Muscle layer of duodenum (tissue), 2 donors: ENCODE results near the gene ADCY7.

Source experiments
- H3K27ac ChIP-seq: one replicate; pipeline ENCODE4 v1.7.0; 2013; ENCODE audit warnings: mild to moderate bottlenecking, low read length
- H3K27me3 ChIP-seq: one replicate; pipeline ENCODE4 v1.7.0; 2013; ENCODE audit warnings: low read depth, mild to moderate bottlenecking, control low read depth, low read length
- H3K36me3 ChIP-seq, 2 donors: one replicate each; pipeline ENCODE4 v1.7.0; 2013; ENCODE audit warnings: low read length in 2 of 2, control low read depth in 1 of 2, mild to moderate bottlenecking in 1 of 2; ENCODE audit not compliant: insufficient read depth in 2 of 2, control insufficient read depth in 1 of 2
- H3K4me1 ChIP-seq, 2 donors: one replicate each; pipeline ENCODE4 v1.7.0; 2013; ENCODE audit warnings: low read length in 2 of 2, mild to moderate bottlenecking in 2 of 2, control low read depth in 1 of 2, moderate library complexity in 1 of 2; ENCODE audit not compliant: insufficient read depth in 2 of 2, control insufficient read depth in 1 of 2
- H3K4me3 ChIP-seq, 2 donors: one replicate each; pipeline ENCODE4 v1.7.0; 2013; ENCODE audit warnings: low read length in 2 of 2, low read depth in 1 of 2, mild to moderate bottlenecking in 1 of 2
- H3K9me3 ChIP-seq, 2 donors: one replicate each; pipeline ENCODE4 v1.7.0; 2013; ENCODE audit warnings: low read length in 2 of 2, control low read depth in 1 of 2, mild to moderate bottlenecking in 1 of 2; ENCODE audit not compliant: control insufficient read depth in 1 of 2
- donor health status: healthy.

ADCY7 gene

DNA sequence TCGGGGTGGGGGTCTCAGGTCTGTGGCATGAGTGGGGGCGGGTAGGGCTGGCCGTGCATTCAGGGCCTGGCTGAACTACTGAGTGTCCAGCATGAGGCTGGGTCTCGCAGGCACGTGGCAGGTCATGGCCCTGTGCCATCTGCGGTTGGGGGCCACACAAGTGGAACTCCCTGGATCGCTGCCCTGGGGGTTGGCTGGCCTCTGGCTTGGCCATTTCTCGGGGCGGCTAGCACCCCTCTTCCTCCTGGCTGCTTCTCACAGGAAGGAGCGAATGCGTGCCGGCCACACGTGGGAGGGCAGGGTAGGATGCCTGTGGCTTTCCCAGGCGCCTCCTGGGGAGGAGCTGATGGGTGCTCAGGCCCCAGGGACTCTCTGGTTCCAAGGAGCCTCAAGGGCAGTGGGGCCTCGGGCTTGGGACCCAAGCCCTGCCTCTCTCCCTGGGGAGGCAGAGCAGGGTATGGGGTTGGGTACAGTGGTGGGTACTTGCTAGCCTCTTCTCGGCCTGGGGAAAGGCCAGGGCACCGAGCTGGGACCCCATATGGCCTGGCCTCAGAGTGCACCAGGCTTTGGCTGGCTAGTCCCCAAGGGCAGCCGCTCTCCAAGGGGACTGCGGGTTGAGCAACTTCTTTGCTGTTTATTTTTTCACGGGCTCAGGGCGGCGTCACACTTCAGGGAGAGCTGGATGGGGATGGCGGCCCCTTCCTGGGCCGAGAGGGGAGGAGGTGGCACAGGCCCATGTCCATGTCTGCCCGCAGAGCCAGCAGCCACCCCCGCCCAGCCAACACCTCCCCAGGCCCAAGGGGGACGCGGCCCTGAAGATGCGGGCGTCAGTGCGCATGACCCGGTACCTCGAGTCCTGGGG is 37.5 kb downstream of the ADCY7 start:
- Histone ChIP-seq H3K27me3 (no peaks in the 10 kb centered on the region), H3K36me3 (peaks cover 0 to 18% of the 10 kb centered on the region in 2 donors), H3K4me3 (no peak overlapping the region), H3K27ac (no peak overlapping the region), H3K9me3 (no peaks in the 10 kb centered on the region), H3K4me1 (no peaks in the 10 kb centered on the region)

DNA sequence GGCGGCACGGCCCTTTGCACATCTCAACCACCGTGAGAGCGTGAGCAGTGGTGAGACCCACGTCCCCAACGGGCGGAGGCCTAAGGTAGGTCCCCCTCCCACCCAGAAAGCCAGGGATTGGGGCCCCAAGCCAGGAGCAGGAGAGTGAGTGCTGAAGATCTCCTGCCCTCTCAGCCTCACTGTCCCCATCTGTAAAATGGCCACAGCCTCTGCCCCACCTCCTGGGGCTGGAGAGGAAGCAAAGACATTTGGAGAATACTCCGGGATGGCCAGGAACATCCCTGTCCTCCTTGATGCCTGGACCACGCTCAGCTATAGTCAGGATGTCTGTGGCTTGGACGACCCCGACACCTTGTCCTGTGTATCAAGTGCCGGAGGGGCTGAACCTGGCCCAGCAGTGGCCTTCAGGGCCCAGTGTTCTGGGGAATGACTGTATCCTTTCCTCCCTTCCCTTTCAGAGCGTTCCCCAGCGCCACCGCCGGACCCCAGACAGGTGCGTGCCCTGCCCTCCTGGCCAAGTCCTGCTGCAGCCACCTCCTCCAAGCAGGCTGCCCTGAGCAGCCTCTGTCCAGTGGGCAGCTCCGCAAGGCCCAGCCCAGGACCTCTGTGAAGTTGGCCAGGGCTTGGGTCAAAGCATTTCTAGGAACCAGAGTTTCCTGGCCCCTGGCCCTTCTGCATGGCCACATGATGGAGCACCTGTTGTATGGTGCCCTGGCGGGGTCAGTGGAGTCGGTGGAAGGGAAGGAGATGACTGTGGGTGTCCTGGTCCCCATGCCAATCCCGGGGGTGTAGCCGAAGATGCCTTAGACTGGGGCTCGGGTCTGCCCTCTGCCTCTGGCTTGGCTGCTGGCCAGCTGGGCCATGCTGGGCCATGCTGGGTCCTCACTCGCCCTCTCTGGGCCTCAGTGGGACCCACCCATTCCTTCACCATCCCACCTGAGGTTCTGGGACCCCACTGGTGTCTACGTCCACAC is 38.4 kb downstream of the ADCY7 start:
- Histone ChIP-seq H3K27ac (no peak overlapping the region), H3K4me1 (peaks cover 0 to 9% of the 10 kb centered on the region in 2 donors), H3K4me3 (no peak overlapping the region), H3K9me3 (no peaks in the 10 kb centered on the region), H3K36me3 (peaks cover 0 to 18% of the 10 kb centered on the region in 2 donors), H3K27me3 (no peaks in the 10 kb centered on the region)

DNA sequence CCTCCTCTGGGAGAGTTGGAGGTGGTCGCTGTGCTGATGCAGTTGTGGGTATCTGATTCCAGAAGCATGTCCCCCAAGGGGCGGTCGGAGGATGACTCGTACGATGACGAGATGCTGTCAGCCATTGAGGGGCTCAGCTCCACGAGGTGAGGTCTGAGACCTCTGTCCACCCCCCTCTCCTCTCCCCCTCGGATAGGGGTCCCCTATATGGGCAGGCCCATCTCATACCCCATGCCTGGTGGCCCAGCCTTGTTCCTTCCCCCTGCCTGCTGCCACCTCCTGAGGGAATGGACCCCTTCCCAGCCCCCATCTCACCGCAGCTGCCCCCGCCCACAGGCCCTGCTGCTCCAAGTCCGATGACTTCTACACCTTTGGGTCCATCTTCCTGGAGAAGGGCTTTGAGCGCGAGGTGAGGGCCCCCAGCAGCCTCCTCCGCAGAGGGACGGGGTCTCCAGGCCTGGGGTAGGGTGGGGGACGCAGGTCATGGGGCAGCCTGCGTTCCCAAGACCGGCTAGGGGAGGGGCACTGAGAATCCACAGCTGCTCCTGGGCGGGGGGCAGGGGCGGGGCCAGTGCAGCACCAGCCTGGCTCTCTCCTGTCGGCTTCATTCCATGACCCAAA is 39.2 kb downstream of the ADCY7 start:
- Histone ChIP-seq H3K4me1 (peaks cover 0 to 9% of the 10 kb centered on the region in 2 donors), H3K27ac (no peak overlapping the region), H3K36me3 (peaks cover 0 to 15% of the 10 kb centered on the region in 2 donors), H3K27me3 (no peaks in the 10 kb centered on the region), H3K4me3 (no peak overlapping the region), H3K9me3 (no peaks in the 10 kb centered on the region)

DNA sequence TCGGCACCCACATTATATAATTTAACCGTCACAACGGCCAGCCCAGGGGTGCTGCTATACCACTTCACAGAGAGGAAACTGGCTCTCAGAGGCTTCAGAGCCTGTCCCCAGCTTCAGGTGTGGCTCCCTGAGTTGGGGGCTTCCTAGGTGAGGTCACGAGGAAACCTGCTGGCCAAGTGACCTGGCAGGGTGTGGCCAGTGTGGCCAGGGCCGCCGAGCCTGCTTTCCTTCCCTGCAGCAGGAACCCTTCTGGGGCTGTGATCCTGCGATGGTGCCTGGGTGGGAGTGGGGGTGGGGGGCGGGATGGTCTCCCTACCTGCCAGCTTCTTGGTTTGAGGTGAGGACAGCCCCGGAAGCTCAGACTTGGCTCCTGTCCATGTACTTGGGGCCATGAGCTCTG is 39.9 kb downstream of the ADCY7 start:
- H3K27me3 ChIP-seq, result no peaks in the 10 kb centered on the region
- no peaks in the 10 kb centered on the region for H3K9me3 ChIP-seq
- no peak overlapping the region for H3K27ac ChIP-seq
- peaks cover 0 to 9% of the 10 kb centered on the region in 2 donors for H3K4me1 ChIP-seq
- no peak overlapping the region for H3K4me3 ChIP-seq
- peaks cover 0 to 10% of the 10 kb centered on the region in 2 donors for H3K36me3 ChIP-seq

- H3K9me3 ChIP-seq, result no peaks in the 10 kb centered on the region
- H3K4me3 ChIP-seq, result no peak overlapping the region
- H3K27ac ChIP-seq, result no peak overlapping the region
- H3K4me1 ChIP-seq, result peaks cover 0 to 9% of the 10 kb centered on the region in 2 donors
- H3K36me3 ChIP-seq, result peaks cover under 1 to 25% of the 10 kb centered on the region in 2 donors
- H3K27me3 ChIP-seq, result no peaks in the 10 kb centered on the region
Measured at GRCh38 chr16:50308237-50308965, 42.0 kb downstream of the ADCY7 start.

DNA sequence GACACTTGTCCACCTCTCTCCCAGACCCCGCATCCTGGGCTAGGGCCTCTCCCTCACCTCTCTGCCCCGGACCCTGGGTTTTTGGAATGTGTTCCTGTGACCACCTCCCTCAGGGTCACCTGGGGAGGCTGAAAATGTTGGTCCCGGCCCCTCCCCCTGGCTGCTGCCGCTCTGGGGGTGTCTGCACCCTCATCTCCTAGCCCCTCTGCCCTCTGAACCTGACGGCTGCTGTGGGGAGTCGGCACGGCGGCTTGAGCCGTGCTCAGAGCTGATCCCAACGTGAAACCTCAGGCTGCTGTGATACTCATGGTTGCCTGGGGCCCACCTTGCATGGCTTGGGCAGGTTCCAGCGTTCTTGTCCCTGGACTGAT is 42.8 kb downstream of the ADCY7 start:
- no peak overlapping the region for H3K27ac ChIP-seq
- no peaks in the 10 kb centered on the region for H3K27me3 ChIP-seq
- no peak overlapping the region for H3K4me3 ChIP-seq
- H3K36me3 ChIP-seq, result peaks cover 3 to 32% of the 10 kb centered on the region in 2 donors
- peaks cover 0 to 9% of the 10 kb centered on the region in 2 donors for H3K4me1 ChIP-seq
- no peaks in the 10 kb centered on the region for H3K9me3 ChIP-seq

- H3K9me3 ChIP-seq, result no peaks in the 10 kb centered on the region
- peaks cover 0 to 10% of the 10 kb centered on the region in 2 donors for H3K4me1 ChIP-seq
- H3K36me3 ChIP-seq, result peaks cover 6 to 37% of the 10 kb centered on the region in 2 donors
- H3K27me3 ChIP-seq, result no peaks in the 10 kb centered on the region
- H3K4me3 ChIP-seq, result no peak overlapping the region
- no peak overlapping the region for H3K27ac ChIP-seq
Measured at GRCh38 chr16:50309527-50310307, 43.4 kb downstream of the ADCY7 start.

- H3K4me3 ChIP-seq, result no peak overlapping the region
- H3K27me3 ChIP-seq, result no peaks in the 10 kb centered on the region
- peaks cover 14 to 38% of the 10 kb centered on the region in 2 donors for H3K36me3 ChIP-seq
- H3K27ac ChIP-seq, result no peak overlapping the region
- H3K4me1 ChIP-seq, result peaks cover 0 to 17% of the 10 kb centered on the region in 2 donors
- H3K9me3 ChIP-seq, result no peaks in the 10 kb centered on the region
Measured at GRCh38 chr16:50310308-50311133, 44.2 kb downstream of the ADCY7 start.

- peaks cover 0 to 17% of the 10 kb centered on the region in 2 donors for H3K4me1 ChIP-seq
- peaks cover 20 to 42% of the 10 kb centered on the region in 2 donors for H3K36me3 ChIP-seq
- no peaks in the 10 kb centered on the region for H3K27me3 ChIP-seq
- no peak overlapping the region for H3K27ac ChIP-seq
- no peaks in the 10 kb centered on the region for H3K9me3 ChIP-seq
- no peak overlapping the region for H3K4me3 ChIP-seq
Measured at GRCh38 chr16:50311134-50311528, 44.8 kb downstream of the ADCY7 start.
